ENCODE results near the gene LIX1. TPM values are rescaled to one million over a fixed set of nuclear protein-coding genes. Genes with fewer than 3 reads are reported as not detected.

Gene LIX1
- total and polyA plus RNA-seq, 3 donors from 2014 or later, result 0.76 TPM; not detected in 2

- Histone ChIP-seq H3K9me3 (no peaks in the 10 kb centered on the region), H3K27ac (no peak overlapping the region), H3K4me3 (no peak overlapping the region), H3K4me1 (no peaks in the 10 kb centered on the region), H3K36me3 (ENCODE audit: low read depth, missing control alignments) (no peaks in the 10 kb centered on the region), H3K27me3 (no peaks in the 10 kb centered on the region)
- intact Hi-C loops (cut with DNase I; ENCODE audit: low total_unique reads), result no loop called here
- no peak for DNase-seq
- WGBS, 2 donors, result 86 to 93% methylated on average over 4 of the region's 4 CpGs
- TF ChIP-seq POLR2A (IDR thresholded peaks at IDR 0.05), result no peak
- TF ChIP-seq, protein P1, sequence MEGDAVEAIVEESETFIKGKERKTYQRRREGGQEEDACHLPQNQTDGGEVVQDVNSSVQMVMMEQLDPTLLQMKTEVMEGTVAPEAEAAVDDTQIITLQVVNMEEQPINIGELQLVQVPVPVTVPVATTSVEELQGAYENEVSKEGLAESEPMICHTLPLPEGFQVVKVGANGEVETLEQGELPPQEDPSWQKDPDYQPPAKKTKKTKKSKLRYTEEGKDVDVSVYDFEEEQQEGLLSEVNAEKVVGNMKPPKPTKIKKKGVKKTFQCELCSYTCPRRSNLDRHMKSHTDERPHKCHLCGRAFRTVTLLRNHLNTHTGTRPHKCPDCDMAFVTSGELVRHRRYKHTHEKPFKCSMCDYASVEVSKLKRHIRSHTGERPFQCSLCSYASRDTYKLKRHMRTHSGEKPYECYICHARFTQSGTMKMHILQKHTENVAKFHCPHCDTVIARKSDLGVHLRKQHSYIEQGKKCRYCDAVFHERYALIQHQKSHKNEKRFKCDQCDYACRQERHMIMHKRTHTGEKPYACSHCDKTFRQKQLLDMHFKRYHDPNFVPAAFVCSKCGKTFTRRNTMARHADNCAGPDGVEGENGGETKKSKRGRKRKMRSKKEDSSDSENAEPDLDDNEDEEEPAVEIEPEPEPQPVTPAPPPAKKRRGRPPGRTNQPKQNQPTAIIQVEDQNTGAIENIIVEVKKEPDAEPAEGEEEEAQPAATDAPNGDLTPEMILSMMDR (IDR thresholded peaks at IDR 0.05), result no peak
Measured at GRCh38 chr5:97136475-97136874, 5.9 kb downstream of the LIX1 start.

- DNase-seq, result no peak
- WGBS, 2 donors, result 86 to 89% methylated on average over 4 of the region's 4 CpGs
- no peaks in the 10 kb centered on the region for H3K36me3 ChIP-seq (ENCODE audit: low read depth, missing control alignments)
- H3K4me3 ChIP-seq, result no peak overlapping the region
- no peaks in the 10 kb centered on the region for H3K27me3 ChIP-seq
- no peak overlapping the region for H3K27ac ChIP-seq
- TF ChIP-seq, protein P1 (IDR thresholded peaks at IDR 0.05), result no peak
- no peak for TF ChIP-seq POLR2A (IDR thresholded peaks at IDR 0.05)
- H3K9me3 ChIP-seq, result no peaks in the 10 kb centered on the region
- intact Hi-C loops (cut with DNase I; ENCODE audit: low total_unique reads), result no loop called here
- no peaks in the 10 kb centered on the region for H3K4me1 ChIP-seq
Measured at GRCh38 chr5:97135868-97136267, 6.5 kb downstream of the LIX1 start.

GRCh38 chr5:97134634-97135033 lies 7.8 kb downstream of the LIX1 start:
- Histone ChIP-seq H3K36me3 (ENCODE audit: low read depth, missing control alignments) (no peaks in the 10 kb centered on the region), H3K27ac (no peak overlapping the region), H3K27me3 (no peaks in the 10 kb centered on the region), H3K4me1 (no peaks in the 10 kb centered on the region), H3K4me3 (no peak overlapping the region), H3K9me3 (no peaks in the 10 kb centered on the region)
- intact Hi-C loops (cut with DNase I; ENCODE audit: low total_unique reads), result no loop called here
- WGBS, 2 donors, result 87 to 90% methylated on average over 3 of the region's 3 CpGs
- no peak for DNase-seq
- no peak for TF ChIP-seq POLR2A (IDR thresholded peaks at IDR 0.05)
- TF ChIP-seq, protein P1 (IDR thresholded peaks at IDR 0.05), result no peak

DNA sequence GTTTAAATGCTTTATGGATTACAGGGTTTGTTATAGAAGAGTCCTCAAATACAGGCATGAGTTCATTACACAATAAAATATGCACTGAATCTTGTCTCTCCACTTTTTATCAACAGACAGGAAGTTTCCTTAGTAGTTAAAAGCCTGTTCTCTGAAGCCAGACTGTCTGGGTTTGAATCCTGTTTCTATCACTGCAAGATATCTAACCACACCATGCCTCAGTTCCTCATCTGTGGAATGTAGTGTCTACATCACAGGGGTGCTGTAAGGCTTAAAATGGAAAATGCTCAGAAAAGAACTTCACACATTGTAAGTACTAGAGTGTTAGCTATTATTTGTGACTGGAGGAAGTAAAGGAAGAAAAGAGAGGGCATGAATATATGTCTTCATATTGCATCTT lies 9.3 kb downstream of the LIX1 start:
- Histone ChIP-seq H3K27ac (no peak overlapping the region), H3K4me3 (no peak overlapping the region), H3K27me3 (no peaks in the 10 kb centered on the region), H3K9me3 (no peaks in the 10 kb centered on the region), H3K4me1 (no peaks in the 10 kb centered on the region), H3K36me3 (ENCODE audit: low read depth, missing control alignments) (no peaks in the 10 kb centered on the region)
- no peak for DNase-seq
- intact Hi-C loops (cut with DNase I; ENCODE audit: low total_unique reads), result no loop called here
- TF ChIP-seq, protein P1 (IDR thresholded peaks at IDR 0.05), result no peak
- no peak for TF ChIP-seq POLR2A (IDR thresholded peaks at IDR 0.05)

DNA sequence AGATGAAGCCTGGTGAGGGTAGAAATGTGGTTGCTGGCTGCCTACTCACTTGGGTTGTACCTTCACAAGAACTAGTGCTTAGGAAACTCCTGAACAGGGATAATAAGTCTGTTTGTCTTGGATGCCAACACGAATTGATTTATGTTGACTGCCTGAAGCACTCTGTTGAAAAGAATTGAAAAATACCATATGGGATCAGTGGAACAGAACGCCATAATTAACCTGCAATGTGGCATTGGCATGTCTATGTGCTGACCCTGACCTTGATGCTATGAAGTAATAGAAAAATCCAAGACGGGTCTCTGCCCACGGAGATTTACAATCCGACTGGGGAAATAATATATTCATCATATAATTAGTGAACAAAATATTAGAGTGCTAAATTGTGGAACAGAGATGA lies 10.5 kb downstream of the LIX1 start:
- intact Hi-C loops (cut with DNase I; ENCODE audit: low total_unique reads), result no loop called here
- WGBS, 2 donors, result 58 to 67% methylated on average over 5 of the region's 5 CpGs

More for the DNA sequence above, 10.5 kb downstream of the LIX1 start:
- no peak for DNase-seq
- H3K27ac ChIP-seq, result no peak overlapping the region
- no peaks in the 10 kb centered on the region for H3K9me3 ChIP-seq
- no peak for TF ChIP-seq POLR2A (IDR thresholded peaks at IDR 0.05)
- H3K4me3 ChIP-seq, result no peak overlapping the region
- H3K27me3 ChIP-seq, result no peaks in the 10 kb centered on the region
- H3K4me1 ChIP-seq, result no peaks in the 10 kb centered on the region
- no peaks in the 10 kb centered on the region for H3K36me3 ChIP-seq (ENCODE audit: low read depth, missing control alignments)
